PC-9 (cell line): ENCODE data around the gene NMNAT2. TPM values are rescaled to one million over a fixed set of nuclear protein-coding genes. Genes with fewer than 3 reads are reported as not detected.

Experiments used
- BruUV-seq: library from RNA; stranded (reverse); fragments of 400-500 nt; replicated peaks from 2 replicates; lab custom pipeline; 2021; lab: Mats Ljungman, UMichigan
- CTCF ChIA-PET: fragments of 300-600 bp; sonication (Branson Sonifier 250); formaldehyde crosslinking; loops from one replicate; lab custom pipeline; 2022; ENCODE audit warnings: antibody characterized with exemption; lab: Charles Lee
- POLR2A ChIA-PET: fragments of 300-600 bp; sonication (Branson Sonifier 250); formaldehyde crosslinking; loops from one replicate; lab custom pipeline; 2022; ENCODE audit warnings: antibody characterized with exemption; ENCODE audit not compliant: unreplicated experiment; lab: Charles Lee
- DNase-seq, 2 experiments: peaks; one replicate each; pipeline versions ENCODE4 v3.0.0 to v3.0.0-alpha.2; 2015 to 2022; ENCODE audit warnings: mixed read lengths in 1 of 2
- H2AFZ ChIP-seq: fragments of 200-600 bp; sonication (generic); 2 replicates; pipeline ENCODE4 v1.8.1; 2017; ENCODE audit warnings: antibody characterized with exemption
- H3F3A ChIP-seq: fragments of 200-600 bp; sonication (generic); 2 replicates; pipeline ENCODE4 v1.8.1; 2017; ENCODE audit warnings: antibody characterized with exemption, mild to moderate bottlenecking, low read depth; ENCODE audit not compliant: insufficient read depth
- H3K27ac ChIP-seq: fragments of 200-600 bp; sonication (generic); 2 replicates; pipeline ENCODE4 v1.6.1; 2016; ENCODE audit warnings: mixed run types
- H3K27me3 ChIP-seq: fragments of 200-600 bp; sonication (generic); 2 replicates; pipeline ENCODE4 v1.6.1; 2016; ENCODE audit warnings: low read depth, mixed run types; ENCODE audit not compliant: insufficient read depth
- H3K36me3 ChIP-seq: fragments of 200-600 bp; sonication (generic); 2 replicates; pipeline ENCODE4 v1.6.1; 2016; ENCODE audit warnings: low read depth, mixed run types
- H3K4me1 ChIP-seq: fragments of 200-600 bp; sonication (generic); replicated peaks from 2 replicates; pipeline ENCODE4 v1.6.1; 2016; ENCODE audit warnings: mixed run types; ENCODE audit not compliant: insufficient read depth
- H3K4me2 ChIP-seq: fragments of 200-600 bp; sonication (generic); 2 replicates; pipeline ENCODE4 v1.6.1; 2017; ENCODE audit warnings: mixed run types
- H3K4me3 ChIP-seq: fragments of 200-600 bp; sonication (generic); 2 replicates; pipeline ENCODE4 v1.6.1; 2016; ENCODE audit warnings: mixed run types
- H3K79me2 ChIP-seq: fragments of 200-600 bp; sonication (generic); 2 replicates; pipeline ENCODE4 v1.6.1; 2017; ENCODE audit warnings: low read depth, mixed run types
- H3K9me2 ChIP-seq: fragments of 200-600 bp; sonication (generic); 2 replicates; pipeline ENCODE4 v1.8.1; 2017; ENCODE audit warnings: mild to moderate bottlenecking; ENCODE audit not compliant: insufficient read depth
- H3K9me3 ChIP-seq: fragments of 200-600 bp; sonication (generic); 2 replicates; pipeline ENCODE4 v1.8.1; 2016; ENCODE audit warnings: low read depth; ENCODE audit not compliant: insufficient read depth
- H4K20me1 ChIP-seq: fragments of 200-600 bp; sonication (generic); 2 replicates; pipeline ENCODE4 v1.8.1; 2017; ENCODE audit not compliant: insufficient read depth
- EZH2 ChIP-seq: fragments of 200-600 bp; sonication (generic); IDR thresholded peaks from 2 replicates; pipeline ENCODE4 v1.8.0; 2017; ENCODE audit warnings: antibody characterized with exemption, low read depth
- intact Hi-C: fragments of 100-400 bp; cut with micrococcal nuclease; formaldehyde crosslinking; loops from one replicate; pipeline ENCODE4 v1.10.0; 2022; ENCODE audit not compliant: unreplicated experiment
- total RNA-seq: library from RNA; stranded (reverse); gene quantifications from 2 replicates; pipeline ENCODE4 v1.2.3, GENCODE V29; 2021
- TF ChIP-seq, protein P1 (sequence below): fragments of 200-600 bp; sonication (generic); conservative IDR thresholded peaks from 2 replicates; pipeline ENCODE4 v1.6.1; 2017; ENCODE audit warnings: mixed run types, antibody characterized with exemption, mild to moderate bottlenecking, moderate library complexity

NMNAT2 gene
- total RNA-seq, 1 experiment from 2014 or later, result 29.2 TPM

GRCh38 chr1:183328371-183328770 is 89.8 kb downstream of the NMNAT2 start:
- H2AFZ ChIP-seq, result no peak overlapping the region
- no peak overlapping the region for H3K27ac ChIP-seq
- peaks cover 28% of the 10 kb centered on the region; the same call in 1 of the 2 replicates for H3F3A ChIP-seq
- no peaks in the 10 kb centered on the region for H3K36me3 ChIP-seq
- intact Hi-C loops, result no loop called here
- no peak overlapping the region for H3K4me2 ChIP-seq
- no peaks in the 10 kb centered on the region for H3K27me3 ChIP-seq
- no peaks in the 10 kb centered on the region for H3K9me2 ChIP-seq
- H3K79me2 ChIP-seq, result no peaks in the 10 kb centered on the region
- H3K4me3 ChIP-seq, result no peak overlapping the region
- CTCF ChIA-PET, result no interaction called here
- H3K4me1 ChIP-seq, result peaks cover 37% of the 10 kb centered on the region
- H3K9me3 ChIP-seq, result no peaks in the 10 kb centered on the region
- H4K20me1 ChIP-seq, result no peaks in the 10 kb centered on the region
- DNase-seq, result peak; percentile 15 to 48
- BruUV-seq, result no TSS peak
- TF ChIP-seq, protein P1, sequence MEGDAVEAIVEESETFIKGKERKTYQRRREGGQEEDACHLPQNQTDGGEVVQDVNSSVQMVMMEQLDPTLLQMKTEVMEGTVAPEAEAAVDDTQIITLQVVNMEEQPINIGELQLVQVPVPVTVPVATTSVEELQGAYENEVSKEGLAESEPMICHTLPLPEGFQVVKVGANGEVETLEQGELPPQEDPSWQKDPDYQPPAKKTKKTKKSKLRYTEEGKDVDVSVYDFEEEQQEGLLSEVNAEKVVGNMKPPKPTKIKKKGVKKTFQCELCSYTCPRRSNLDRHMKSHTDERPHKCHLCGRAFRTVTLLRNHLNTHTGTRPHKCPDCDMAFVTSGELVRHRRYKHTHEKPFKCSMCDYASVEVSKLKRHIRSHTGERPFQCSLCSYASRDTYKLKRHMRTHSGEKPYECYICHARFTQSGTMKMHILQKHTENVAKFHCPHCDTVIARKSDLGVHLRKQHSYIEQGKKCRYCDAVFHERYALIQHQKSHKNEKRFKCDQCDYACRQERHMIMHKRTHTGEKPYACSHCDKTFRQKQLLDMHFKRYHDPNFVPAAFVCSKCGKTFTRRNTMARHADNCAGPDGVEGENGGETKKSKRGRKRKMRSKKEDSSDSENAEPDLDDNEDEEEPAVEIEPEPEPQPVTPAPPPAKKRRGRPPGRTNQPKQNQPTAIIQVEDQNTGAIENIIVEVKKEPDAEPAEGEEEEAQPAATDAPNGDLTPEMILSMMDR, result no peak
- no peak for TF ChIP-seq EZH2
- POLR2A ChIA-PET, result no interaction called here

- no peak overlapping the region for H3K4me2 ChIP-seq
- H3K27ac ChIP-seq, result no peak overlapping the region
- no peaks in the 10 kb centered on the region for H4K20me1 ChIP-seq
- intact Hi-C loops, result no loop called here
- no peaks in the 10 kb centered on the region for H3K9me3 ChIP-seq
- H3K4me3 ChIP-seq, result no peak overlapping the region
- TF ChIP-seq, protein P1, result no peak
- TF ChIP-seq EZH2, result no peak
- no peaks in the 10 kb centered on the region for H3K36me3 ChIP-seq
- no peaks in the 10 kb centered on the region for H3K27me3 ChIP-seq
- no peak for DNase-seq
- peaks cover 35% of the 10 kb centered on the region; the same call in 1 of the 2 replicates for H3F3A ChIP-seq
- peaks cover 44% of the 10 kb centered on the region for H3K4me1 ChIP-seq
- H3K79me2 ChIP-seq, result no peaks in the 10 kb centered on the region
- no TSS peak for BruUV-seq
- CTCF ChIA-PET, result no interaction called here
- H2AFZ ChIP-seq, result no peak overlapping the region
- POLR2A ChIA-PET, result no interaction called here
- H3K9me2 ChIP-seq, result no peaks in the 10 kb centered on the region
Observed at GRCh38 chr1:183327434-183328290, 90.5 kb downstream of the NMNAT2 start.

GRCh38 chr1:183323849-183324683 is 94.1 kb downstream of the NMNAT2 start:
- BruUV-seq, result no TSS peak
- no peak overlapping the region for H3K4me3 ChIP-seq
- H2AFZ ChIP-seq, result no peak overlapping the region
- peaks cover 56% of the 10 kb centered on the region for H3K4me1 ChIP-seq
- H3K9me3 ChIP-seq, result no peaks in the 10 kb centered on the region
- no peaks in the 10 kb centered on the region for H3K36me3 ChIP-seq
- DNase-seq, result peak; percentile 36 to 79
- POLR2A ChIA-PET, result interaction anchor here (0.5 kb wide), 1 partner anchor 160 kb away, joined by 4 read pairs; no protein-coding TSS in a partner anchor
- CTCF ChIA-PET, result interaction anchor here (0.7 kb wide), 1 partner anchor 140 kb away, joined by 4 read pairs; no protein-coding TSS in a partner anchor
- no peaks in the 10 kb centered on the region for H4K20me1 ChIP-seq
- no peaks in the 10 kb centered on the region for H3K9me2 ChIP-seq
- peak overlapping the region; percentile 55 for H3K4me2 ChIP-seq
- no peaks in the 10 kb centered on the region for H3K27me3 ChIP-seq
- no peak for TF ChIP-seq EZH2
- TF ChIP-seq, protein P1, result no peak
- H3K27ac ChIP-seq, result peak overlapping the region; percentile 85
- intact Hi-C loops, result no loop called here
- H3K79me2 ChIP-seq, result no peaks in the 10 kb centered on the region
- peaks cover 37% of the 10 kb centered on the region; the same call in 1 of the 2 replicates for H3F3A ChIP-seq
